ENCODE data around the gene BCAS1. TPM values are rescaled to one million over a fixed set of nuclear protein-coding genes. Genes with fewer than 3 reads are reported as not detected.

The BCAS1 gene
- total and polyA plus RNA-seq, 10 of the 15 experiments (the other 5 are each of a cell fraction or from before 2014, with no cell fraction given): 0.21 to 1.4 (median 0.55) TPM

- Histone ChIP-seq H3K4me3 (no peak overlapping the region), H3K4me1 (ENCODE audit: control insufficient read depth, insufficient read depth, low read length) (peaks cover 26% of the 10 kb centered on the region), H3K27ac (ENCODE audit: control insufficient read depth, insufficient read depth) (no peak overlapping the region), H4K20me1 (ENCODE audit: control insufficient read depth, insufficient read depth) (no peaks in the 10 kb centered on the region), H3K9me3 (replicated peaks; ENCODE audit: control insufficient read depth, insufficient read depth, low read length) (no peaks in the 10 kb centered on the region; the same call in 2 of the 3 replicates), H3K9ac (ENCODE audit: control insufficient read depth, insufficient read depth, low read length) (no peak overlapping the region), H3K79me2 (ENCODE audit: control insufficient read depth, insufficient read depth, low read length) (no peaks in the 10 kb centered on the region), H2AFZ (ENCODE audit: control insufficient read depth, low read depth, low read length) (no peak overlapping the region), H3K4me2 (ENCODE audit: control insufficient read depth, insufficient read depth) (no peak overlapping the region), H3K36me3 (ENCODE audit: control insufficient read depth in 2 of 2, insufficient read depth in 2 of 2, low read length in 1 of 2) (no peaks in the 10 kb centered on the region), H3K27me3 (replicated peaks in 1 of 2; ENCODE audit: control insufficient read depth in 2 of 2, insufficient read depth in 2 of 2, low read length in 1 of 2) (no peaks in the 10 kb centered on the region)
- no peak for TF ChIP-seq SUZ12 (IDR thresholded peaks at IDR 0.05; ENCODE audit: unreplicated experiment)
- TF ChIP-seq ETV6 (conservative IDR thresholded peaks at IDR 0.05 in 1 of 2, IDR thresholded peaks at IDR 0.05 in 1 of 2; ENCODE audit: borderline replicate concordance in 1 of 2, low read depth in 1 of 2): peak in 1 of 2 experiments; percentile 61; a peak in 1 of 4 replicates
- TF ChIP-seq NFXL1 (IDR thresholded peaks at IDR 0.05; ENCODE audit: borderline replicate concordance): peak; percentile 78; the same call in 1 of the 2 replicates
- no peak for TF ChIP-seq STAT3 (IDR thresholded peaks at IDR 0.05; ENCODE audit: low read depth, low read length)
- TF ChIP-seq RUNX3 (IDR thresholded peaks at IDR 0.05; ENCODE audit: low read length): no peak
- TF ChIP-seq RAD21 (IDR thresholded peaks at IDR 0.05; ENCODE audit: insufficient read depth, low read depth, low read length): no peak
- no peak for TF ChIP-seq ZNF384 (IDR thresholded peaks at IDR 0.05; ENCODE audit: borderline replicate concordance, low read depth, low read length)
- no peak for TF ChIP-seq PBX3 (IDR thresholded peaks at IDR 0.05; ENCODE audit: insufficient replicate concordance, low read depth, low read length)
- TF ChIP-seq HCFC1 (IDR thresholded peaks at IDR 0.05; ENCODE audit: low read length): no peak
- no peak for TF ChIP-seq DPF2 (IDR thresholded peaks at IDR 0.05)
- no peak for TF ChIP-seq KAT2A (conservative IDR thresholded peaks at IDR 0.05; ENCODE audit: control insufficient read depth, low read depth, low read length)
- no peak for TF ChIP-seq SMAD5 (IDR thresholded peaks at IDR 0.05; ENCODE audit: low read depth)
- BruUV-seq (replicated peaks): no TSS peak
- ChIA-PET POLR2A (interaction anchor here (0.5 to 0.6 kb wide), 2 partner anchors 85 to 1715 kb away, joined by 3 read pairs; no protein-coding TSS in a partner anchor), CTCF (no interaction called here), SMC1A (ENCODE audit: uncharacterized antibody, unreplicated experiment) (interaction anchor here (1.1 kb wide), 1 partner anchor 15 kb away, joined by 3 read pairs; no protein-coding TSS in a partner anchor), RAD21 (ENCODE audit: unreplicated experiment) (no interaction called here)
- in situ Hi-C loops (cut with MboI): no loop called here
- 85% methylated on average over 3 of the region's 3 CpGs for WGBS (ENCODE audit: insufficient coverage, insufficient replicate concordance, low lambda C conversion rate, missing lambda C conversion rate)
- DNase-seq (ENCODE audit: low read depth, low spot score) (no peak), FAIRE-seq (no peak), ATAC-seq (no peak)
- intact Hi-C loops (cut with micrococcal nuclease; ENCODE audit: unreplicated experiment): no loop called here
These were observed 49.5 kb downstream of the BCAS1 start for GRCh38 chr20:54020868-54021267.
